ENCODE measurements around the gene NUDT15.
A peak's percentile ranks its signal among the peaks of the same experiment; 100 is the strongest.

The NUDT15 gene

DNA sequence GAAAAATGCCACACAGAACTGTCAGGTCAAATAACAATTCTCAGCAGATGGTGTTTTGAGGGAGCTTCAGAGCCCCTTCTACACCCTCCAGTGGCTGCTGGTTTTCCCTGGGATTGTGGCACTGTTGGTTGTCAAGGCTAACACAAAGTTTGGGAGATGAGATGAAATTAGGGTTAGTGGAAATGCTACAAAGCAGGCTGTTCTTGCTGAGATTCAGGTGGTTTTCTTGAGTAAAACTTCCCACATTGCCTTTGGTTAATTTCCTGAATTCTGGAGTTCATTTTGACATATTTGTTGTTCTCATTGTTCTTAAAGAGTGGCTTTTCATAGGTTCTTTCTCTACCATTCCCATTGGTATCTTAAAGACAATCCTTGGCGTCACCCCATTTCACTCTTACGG lies 35.3 kb downstream of the NUDT15 start:
- no peak for DNase-seq
- TF ChIP-seq, protein P1, sequence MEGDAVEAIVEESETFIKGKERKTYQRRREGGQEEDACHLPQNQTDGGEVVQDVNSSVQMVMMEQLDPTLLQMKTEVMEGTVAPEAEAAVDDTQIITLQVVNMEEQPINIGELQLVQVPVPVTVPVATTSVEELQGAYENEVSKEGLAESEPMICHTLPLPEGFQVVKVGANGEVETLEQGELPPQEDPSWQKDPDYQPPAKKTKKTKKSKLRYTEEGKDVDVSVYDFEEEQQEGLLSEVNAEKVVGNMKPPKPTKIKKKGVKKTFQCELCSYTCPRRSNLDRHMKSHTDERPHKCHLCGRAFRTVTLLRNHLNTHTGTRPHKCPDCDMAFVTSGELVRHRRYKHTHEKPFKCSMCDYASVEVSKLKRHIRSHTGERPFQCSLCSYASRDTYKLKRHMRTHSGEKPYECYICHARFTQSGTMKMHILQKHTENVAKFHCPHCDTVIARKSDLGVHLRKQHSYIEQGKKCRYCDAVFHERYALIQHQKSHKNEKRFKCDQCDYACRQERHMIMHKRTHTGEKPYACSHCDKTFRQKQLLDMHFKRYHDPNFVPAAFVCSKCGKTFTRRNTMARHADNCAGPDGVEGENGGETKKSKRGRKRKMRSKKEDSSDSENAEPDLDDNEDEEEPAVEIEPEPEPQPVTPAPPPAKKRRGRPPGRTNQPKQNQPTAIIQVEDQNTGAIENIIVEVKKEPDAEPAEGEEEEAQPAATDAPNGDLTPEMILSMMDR (IDR thresholded peaks at IDR 0.05; ENCODE audit: low read depth, low read length, missing control alignments) = no peak
- H3K4me3 ChIP-seq (ENCODE audit: low read depth, low read length) = no peak overlapping the region
- H3K27me3 ChIP-seq (replicated peaks) = no peaks in the 10 kb centered on the region
- H3K27ac ChIP-seq = no peak overlapping the region
- H3K36me3 ChIP-seq (replicated peaks) = peaks cover 38% of the 10 kb centered on the region
- in situ Hi-C loops (cut with HindIII; ENCODE audit: low pct_ligation_motif_present, low sequenced_read_pairs) = no loop called here

DNA sequence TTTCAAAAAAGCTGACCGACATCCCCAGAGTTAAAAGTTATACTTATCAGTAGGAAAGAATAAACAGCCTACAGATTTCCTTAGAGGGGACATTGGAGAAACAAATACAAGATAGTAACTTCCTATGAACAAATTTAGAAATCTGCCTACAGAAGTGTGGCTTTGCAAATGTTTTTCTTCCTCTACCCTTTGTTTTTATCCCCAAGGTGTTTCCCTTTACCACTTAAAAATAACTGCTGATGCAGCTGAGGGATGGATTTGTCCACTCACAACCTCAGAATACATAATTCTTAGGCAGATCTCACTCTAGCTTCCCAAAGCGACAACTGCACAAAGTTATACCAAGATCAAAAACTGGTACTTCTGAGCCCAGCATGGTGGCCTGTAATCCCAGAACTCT lies 36.5 kb downstream of the NUDT15 start:
- Histone ChIP-seq H3K4me3 (ENCODE audit: low read depth, low read length) (no peak overlapping the region), H3K27me3 (replicated peaks) (no peaks in the 10 kb centered on the region), H3K36me3 (replicated peaks) (peaks cover 36% of the 10 kb centered on the region), H3K27ac (no peak overlapping the region)
- DNase-seq = no peak
- in situ Hi-C loops (cut with HindIII; ENCODE audit: low pct_ligation_motif_present, low sequenced_read_pairs) = no loop called here
- TF ChIP-seq, protein P1 (IDR thresholded peaks at IDR 0.05; ENCODE audit: low read depth, low read length, missing control alignments) = no peak

DNA sequence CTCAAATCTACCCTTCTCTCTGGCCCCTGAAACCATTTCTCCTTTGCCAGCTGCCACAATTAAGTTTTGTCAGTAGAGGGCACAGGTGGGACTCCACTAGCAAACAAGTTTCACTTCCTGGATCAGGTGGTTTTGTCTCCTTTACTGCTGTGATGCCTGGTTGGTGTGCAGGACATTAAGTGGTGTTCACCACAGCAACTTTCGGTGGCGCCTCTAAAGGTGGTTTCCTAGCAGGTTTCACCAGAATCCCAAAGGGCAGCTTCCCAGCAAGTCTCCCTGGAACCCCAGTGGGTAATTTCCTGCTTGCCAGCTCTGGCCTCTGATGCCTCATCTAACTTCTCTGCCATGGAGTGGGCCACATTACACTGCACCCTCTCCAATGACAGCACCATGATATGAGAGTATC lies 40.7 kb downstream of the NUDT15 start:
- DNase-seq = no peak
- H3K27ac ChIP-seq = no peak overlapping the region
- peaks cover 26% of the 10 kb centered on the region for H3K36me3 ChIP-seq (replicated peaks)
- in situ Hi-C loops (cut with HindIII; ENCODE audit: low pct_ligation_motif_present, low sequenced_read_pairs) = no loop called here
- TF ChIP-seq, protein P1 (IDR thresholded peaks at IDR 0.05; ENCODE audit: low read depth, low read length, missing control alignments) = no peak
- H3K4me3 ChIP-seq (ENCODE audit: low read depth, low read length) = no peak overlapping the region
- H3K27me3 ChIP-seq (replicated peaks) = no peaks in the 10 kb centered on the region

DNA sequence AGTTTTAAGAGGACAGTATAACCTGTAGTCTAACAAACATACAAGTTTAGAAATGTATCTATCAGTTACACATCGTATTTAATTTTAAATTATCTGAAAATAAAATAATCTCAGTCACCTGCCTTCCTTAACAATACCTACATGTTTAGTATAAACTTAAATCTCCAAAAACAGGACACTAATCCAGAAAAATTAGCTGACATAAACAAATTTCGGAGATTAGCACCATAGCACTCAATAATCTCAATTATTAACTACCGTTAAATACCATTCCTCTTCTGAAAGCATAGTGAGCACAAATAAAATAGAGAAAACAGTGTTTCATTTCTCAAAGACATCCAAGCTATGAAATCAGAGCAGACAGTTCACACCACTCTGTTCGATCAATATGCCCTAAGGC lies 44.2 kb downstream of the NUDT15 start:
- TF ChIP-seq, protein P1 (IDR thresholded peaks at IDR 0.05; ENCODE audit: low read depth, low read length, missing control alignments) = no peak
- in situ Hi-C loops (cut with HindIII; ENCODE audit: low pct_ligation_motif_present, low sequenced_read_pairs) = no loop called here
- H3K27ac ChIP-seq = no peak overlapping the region
- DNase-seq = no peak
- peaks cover 29% of the 10 kb centered on the region for H3K36me3 ChIP-seq (replicated peaks)
- H3K4me3 ChIP-seq (ENCODE audit: low read depth, low read length) = no peak overlapping the region
- no peaks in the 10 kb centered on the region for H3K27me3 ChIP-seq (replicated peaks)

DNA sequence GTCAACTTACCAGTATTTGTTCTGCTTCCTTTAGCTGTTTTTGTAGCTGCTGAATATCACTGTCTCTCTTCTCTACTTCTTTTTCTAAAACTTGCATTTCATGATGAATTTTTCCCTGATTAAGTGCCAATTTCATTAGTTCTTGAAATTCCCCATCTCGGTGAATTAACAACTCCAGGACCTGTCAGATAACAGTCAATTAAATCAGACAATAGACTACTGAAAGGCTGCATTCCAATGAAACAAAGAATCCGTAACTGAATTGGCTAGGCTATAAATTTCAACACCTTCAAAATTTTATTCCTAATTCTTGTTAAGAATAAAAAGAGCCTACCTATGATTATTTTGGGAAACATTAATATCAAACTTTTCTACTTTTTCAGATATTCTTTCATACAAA lies 48.7 kb downstream of the NUDT15 start:
- H3K36me3 ChIP-seq (replicated peaks) = peaks cover 10% of the 10 kb centered on the region
- TF ChIP-seq, protein P1 (IDR thresholded peaks at IDR 0.05; ENCODE audit: low read depth, low read length, missing control alignments) = no peak
- no peak overlapping the region for H3K4me3 ChIP-seq (ENCODE audit: low read depth, low read length)
- no peak for DNase-seq
- H3K27ac ChIP-seq = no peak overlapping the region
- in situ Hi-C loops (cut with HindIII; ENCODE audit: low pct_ligation_motif_present, low sequenced_read_pairs) = no loop called here
- no peaks in the 10 kb centered on the region for H3K27me3 ChIP-seq (replicated peaks)

DNA sequence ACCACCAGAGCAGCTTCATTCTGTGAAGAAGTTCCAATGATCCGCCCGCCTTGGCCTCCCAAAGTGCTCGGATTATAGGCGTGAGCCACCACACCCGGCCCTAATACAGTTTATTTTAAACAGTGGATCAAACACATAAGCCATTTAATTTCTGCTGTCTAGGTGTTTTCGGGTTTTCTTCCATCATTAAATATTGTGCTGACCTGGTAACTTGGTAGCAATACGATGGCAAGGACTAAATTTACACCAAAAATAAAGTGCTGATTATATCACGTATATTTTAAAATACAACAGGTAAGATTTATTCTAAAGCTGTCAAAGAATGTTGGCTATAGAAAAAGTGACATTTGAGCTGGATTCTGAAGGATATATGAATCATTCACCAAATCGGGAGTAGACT lies 56.1 kb downstream of the NUDT15 start:
- Histone ChIP-seq H3K27me3 (replicated peaks) (no peaks in the 10 kb centered on the region), H3K27ac (no peak overlapping the region), H3K4me3 (ENCODE audit: low read depth, low read length) (peak overlapping the region; percentile 97), H3K36me3 (replicated peaks) (no peaks in the 10 kb centered on the region)
- no peak for DNase-seq
- TF ChIP-seq, protein P1 (IDR thresholded peaks at IDR 0.05; ENCODE audit: low read depth, low read length, missing control alignments) = no peak
- in situ Hi-C loops (cut with HindIII; ENCODE audit: low pct_ligation_motif_present, low sequenced_read_pairs) = no loop called here
